ENCODE data around the gene ADAM8.

The ADAM8 gene

DNA sequence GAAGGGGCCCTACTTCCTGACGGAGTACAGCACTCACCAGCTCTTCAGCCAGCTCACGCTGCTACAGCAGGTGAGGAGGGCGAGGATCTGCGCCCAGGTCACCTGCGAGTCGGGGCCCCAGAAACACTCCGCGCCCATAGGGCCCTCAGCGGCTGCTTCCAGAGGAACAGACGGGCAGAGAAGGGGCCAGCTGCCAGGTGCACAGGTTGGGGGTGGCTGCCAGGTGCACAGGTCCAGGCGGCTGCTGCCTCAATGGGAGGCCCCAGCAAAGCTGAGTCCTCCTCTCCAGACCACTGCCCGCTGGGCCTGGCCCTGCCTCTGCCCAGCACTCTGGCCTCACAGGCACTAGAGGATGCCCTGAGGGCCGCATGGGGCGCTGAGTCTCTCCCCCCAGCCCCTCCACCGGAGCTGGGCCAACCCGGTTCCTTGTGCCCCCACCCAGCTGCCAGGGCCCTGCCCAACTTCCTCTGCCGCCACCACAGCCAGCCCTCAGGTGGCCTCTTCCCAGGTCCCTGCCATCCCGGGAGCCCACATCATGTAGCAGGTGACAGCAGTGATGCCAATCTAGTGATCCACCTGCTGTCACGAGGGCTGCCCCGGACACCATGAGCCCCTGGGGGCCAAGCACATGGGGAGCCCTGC is 63.7 kb downstream of the ADAM8 start:
- no peak for DNase-seq (ENCODE audit: low read depth in 2 of 2)
